Kidney glomerular epithelial cell (primary cell): ENCODE measurements around the gene ADARB2.

Experiments used
- DNase-seq: peaks from one replicate; lab custom pipeline; 2025; lab: John Stamatoyannopoulos, UW

ADARB2 gene

DNA sequence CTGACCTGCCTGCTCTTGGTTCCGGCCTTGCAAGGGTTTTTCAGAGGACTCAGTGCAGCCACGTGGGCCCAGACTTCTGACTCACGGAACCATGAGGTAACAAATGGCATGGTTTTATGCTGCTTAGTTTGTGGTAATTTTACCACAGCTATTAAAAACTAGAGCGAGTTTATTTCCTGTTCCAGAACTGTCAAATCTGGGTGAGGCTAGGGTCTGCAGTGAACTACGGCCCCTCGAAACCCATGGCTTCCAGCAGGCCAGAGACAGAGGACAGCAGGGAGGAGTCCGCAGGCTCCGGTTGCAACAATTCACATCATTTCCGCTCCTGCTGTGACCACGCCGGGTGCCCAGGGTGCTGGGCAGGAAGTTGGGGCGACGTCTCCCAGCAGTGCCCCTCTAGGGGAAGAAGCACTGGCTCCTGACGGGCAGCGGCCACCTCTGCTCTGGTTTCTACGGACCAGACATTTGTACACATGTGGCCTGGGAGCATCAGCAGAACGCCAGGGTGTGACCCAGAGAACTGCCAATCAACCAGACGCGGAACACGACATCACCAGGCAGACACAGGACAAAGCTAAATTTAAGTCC, 74.8 kb downstream of the ADARB2 start:
- no peak for DNase-seq

DNA sequence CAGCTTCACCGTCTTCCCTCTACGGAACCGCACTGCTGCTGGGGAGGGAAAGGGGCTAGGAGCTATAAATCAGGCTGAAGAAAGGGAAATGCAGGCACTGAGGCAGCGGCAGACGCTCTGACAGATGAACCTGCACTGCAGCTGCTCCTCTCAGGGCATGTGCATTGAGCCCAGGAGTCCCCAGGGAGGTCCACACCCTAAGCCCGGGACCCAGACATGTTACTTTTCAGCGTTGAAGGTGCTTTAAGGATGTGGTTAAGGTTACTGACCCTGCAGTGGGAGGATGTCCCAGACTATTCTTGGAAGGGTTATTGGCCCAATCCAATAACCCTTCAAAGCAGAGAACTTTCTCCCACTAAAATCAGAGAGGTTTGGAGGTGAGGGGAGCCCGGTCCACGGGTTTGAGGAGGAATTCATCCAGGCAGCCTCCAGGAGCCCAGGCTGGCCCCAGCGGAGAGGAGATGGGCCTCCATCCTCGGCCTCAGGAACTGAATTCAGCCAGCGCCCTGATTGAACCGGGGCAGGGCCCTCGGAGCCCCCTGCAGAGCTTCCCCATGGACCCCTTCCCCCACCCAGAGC, 75.4 kb downstream of the ADARB2 start:
- DNase-seq, result no peak

DNA sequence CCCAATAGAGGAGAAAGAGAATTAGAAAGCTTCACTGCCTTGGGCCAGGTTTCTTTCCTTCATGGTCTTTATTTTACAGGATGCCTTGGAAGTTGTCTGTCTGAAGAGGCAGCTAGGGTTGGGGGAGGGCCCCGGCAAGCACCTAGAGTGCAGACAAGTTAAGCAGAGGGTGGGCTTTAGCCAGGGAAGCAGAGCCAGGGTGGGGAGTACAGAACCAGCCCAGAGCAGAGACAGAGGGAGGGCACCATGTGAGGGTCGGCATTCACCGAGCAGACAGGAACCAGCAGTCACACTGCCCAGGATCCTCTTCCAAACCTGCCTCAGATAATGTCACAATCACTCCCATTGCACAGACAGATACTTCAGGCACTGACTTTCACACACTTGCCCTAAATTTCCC, 75.9 kb downstream of the ADARB2 start:
- no peak for DNase-seq

DNA sequence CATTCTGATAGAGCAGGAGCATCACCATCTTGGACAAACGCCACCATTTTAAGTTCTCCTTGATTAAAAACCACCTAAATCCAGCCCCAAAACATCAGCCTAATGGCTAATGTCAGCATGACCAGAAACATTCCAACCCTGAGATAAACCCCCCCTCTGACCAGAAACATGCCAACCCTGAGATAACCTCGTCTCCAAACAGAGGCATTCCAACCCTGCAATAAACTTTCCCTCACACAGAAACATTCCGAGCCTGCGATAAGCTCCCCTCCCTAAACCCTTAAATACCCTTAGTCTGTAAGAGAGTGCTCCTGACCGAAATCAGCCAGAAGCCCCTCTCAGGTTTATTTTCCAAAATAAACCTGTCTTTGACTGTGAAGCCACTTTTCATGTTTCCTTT, 76.5 kb downstream of the ADARB2 start:
- DNase-seq, result no peak

DNA sequence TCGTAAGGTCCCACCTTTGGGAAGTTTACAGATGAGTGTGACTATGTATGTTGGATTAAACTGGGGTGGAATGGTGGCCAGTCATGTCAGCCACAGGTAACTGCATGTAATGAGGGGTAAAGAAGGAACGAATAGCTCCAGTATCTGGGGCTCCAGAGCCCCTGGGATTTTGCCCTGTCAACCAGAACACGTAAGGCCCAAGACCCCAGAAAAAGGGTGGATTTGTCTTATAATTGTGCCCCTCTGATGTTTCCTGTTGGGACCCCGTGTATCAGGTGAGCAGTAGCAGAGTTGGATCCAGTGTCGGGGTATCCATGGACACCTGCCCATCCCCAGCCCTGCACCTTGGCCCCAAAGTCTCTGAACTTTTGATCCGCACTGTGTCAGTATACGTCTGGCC, 76.9 kb downstream of the ADARB2 start:
- no peak for DNase-seq

DNA sequence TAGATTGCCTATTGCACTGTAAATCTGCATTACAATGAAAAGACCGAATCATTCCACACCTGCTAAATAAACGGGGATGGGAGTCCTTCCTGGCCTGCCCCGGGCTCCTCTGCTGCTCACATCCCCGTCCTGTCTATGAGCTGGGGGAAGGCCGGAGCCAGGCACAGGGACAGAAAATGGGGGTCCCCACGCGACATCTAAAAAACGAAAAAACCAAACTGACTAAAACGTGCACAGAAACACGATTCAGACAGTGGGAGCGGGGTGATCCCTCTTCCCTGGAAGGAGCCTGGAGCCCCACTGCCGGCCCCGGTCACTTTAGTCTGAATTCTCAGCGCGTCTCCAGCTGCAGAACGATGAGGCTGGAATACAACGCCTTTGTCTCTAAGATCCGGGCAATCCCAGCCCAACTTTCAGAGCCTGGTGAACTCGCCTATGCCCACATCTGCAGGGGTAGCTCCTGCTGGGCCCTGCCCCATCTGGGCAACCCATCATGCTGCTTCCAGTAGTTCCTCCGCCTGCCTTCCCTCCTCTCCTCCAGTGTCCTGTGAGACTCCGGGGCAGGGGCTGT, 78.0 kb downstream of the ADARB2 start:
- no peak for DNase-seq

DNA sequence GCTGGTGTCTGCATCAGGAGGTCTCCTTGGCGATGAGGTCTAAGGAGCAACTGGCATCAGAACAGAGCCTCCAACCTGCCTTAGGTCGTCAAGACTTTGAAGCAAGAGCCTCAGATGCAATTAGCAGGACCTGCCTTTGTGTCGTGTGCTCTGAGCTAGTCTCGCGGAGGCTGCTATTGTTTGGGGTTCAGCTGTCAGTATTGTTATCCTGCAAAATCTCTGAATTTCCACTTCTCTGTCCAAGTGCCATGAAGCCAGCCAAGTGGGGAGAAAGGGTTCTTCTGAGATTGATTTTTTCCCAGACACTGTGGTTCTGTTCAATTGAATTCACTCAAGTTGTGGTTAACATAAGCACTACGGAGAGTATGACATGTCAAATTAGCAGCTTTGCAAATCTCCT, 78.7 kb downstream of the ADARB2 start:
- DNase-seq, result no peak

DNA sequence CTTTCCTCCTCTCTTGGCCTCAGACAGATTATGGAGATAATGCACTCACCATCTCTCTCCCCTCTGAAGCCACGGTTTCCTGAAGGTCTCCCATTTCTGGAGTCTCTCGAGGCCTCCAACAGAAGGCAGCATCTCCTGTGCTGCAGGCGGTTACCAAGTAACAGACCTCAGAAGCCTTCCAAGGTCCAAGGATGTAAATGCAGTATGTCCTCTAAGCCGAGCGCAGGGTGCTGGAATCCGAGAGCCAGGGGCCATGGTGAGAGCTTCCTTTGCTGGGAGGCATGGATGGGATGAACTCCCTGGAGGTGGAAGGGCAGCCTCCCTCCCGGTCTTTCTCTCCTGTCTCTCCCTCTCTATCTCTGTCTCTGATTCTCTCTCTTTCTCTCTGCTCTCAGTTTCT, 79.8 kb downstream of the ADARB2 start:
- DNase-seq, result no peak

DNA sequence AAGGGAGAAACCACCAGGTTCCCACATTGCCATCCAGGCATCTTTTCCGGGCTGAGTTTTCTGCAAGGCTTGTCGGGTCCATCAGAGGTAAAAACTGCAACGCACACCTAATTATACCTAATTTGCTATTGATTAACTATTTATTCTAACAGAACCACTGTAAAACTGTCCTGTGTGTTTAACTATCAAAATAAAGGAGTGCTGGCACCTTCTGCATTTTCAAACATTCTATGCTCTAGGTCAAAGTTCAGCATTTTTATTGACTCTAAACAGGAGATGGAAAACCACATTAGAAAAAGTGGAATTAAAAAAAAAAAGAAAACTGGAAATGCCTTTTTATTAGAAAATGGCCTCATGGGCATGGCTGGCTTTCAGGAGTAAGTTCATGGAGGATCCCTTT, 82.0 kb downstream of the ADARB2 start:
- no peak for DNase-seq

DNA sequence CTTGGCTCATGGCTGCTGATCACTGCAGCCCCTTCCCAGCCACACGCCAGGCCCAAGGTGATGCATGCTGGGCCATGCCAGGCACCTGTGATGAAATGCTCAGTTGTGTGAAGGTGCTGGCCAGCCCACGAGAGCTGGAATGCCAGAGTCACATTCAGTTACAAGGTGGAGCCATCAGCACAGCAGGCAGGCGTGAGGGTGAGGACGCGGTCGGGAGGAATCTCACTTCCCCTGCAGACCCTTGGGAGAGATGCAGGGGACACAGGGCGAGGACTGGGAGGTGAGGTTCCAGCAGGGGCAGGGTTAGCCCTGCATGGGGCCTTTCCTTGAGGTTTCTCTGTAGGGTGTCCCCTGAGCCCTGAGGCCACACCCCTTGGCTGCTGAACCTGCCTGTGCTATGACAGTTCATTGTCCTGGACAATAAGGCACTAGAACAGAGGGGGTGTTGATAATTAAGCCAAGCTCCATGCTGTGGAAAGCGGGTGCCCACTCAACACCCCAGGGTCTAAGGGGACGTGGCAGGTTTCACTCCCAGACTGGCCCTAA, 82.4 kb downstream of the ADARB2 start:
- no peak for DNase-seq

DNA sequence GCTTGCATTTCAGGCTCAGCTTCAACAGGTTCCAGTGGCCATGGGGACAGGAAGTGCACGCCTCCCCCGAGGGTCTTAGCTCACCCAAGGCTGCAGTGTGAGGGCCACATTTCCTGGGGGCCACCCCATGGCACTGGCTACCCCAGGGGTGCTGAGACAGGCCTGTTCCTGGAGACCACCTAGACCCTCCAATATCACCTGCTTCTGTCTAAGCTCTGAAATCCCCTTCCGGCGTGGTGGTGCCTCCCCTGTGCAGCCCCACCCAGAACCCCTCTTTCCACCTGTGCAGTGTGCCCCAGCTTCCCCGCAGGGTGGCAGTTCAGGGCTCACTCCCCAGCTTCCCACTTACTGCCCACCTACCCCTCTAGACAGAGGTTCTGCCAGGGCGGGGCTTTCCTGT, 83.1 kb downstream of the ADARB2 start:
- DNase-seq, result no peak

DNA sequence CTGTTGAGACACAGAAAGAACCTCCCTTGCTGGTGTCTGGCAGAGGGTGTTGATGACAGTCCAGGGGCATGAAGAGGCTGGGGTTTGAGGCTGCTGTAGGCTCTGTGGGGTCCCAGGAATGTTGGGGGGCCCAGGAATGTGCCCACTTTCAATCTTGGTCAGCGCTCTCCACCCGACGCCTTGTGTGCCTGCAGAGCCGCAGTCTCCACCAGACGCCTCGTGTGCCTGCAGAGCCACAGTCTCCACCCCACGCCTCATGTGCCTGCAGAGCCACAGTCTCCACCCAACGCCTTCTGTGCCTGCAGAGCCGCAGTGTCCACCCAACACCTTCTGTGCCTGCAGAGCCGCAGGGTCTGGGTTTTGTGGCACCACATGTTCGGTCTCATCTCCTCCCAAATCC, 84.0 kb downstream of the ADARB2 start:
- DNase-seq, result no peak

DNA sequence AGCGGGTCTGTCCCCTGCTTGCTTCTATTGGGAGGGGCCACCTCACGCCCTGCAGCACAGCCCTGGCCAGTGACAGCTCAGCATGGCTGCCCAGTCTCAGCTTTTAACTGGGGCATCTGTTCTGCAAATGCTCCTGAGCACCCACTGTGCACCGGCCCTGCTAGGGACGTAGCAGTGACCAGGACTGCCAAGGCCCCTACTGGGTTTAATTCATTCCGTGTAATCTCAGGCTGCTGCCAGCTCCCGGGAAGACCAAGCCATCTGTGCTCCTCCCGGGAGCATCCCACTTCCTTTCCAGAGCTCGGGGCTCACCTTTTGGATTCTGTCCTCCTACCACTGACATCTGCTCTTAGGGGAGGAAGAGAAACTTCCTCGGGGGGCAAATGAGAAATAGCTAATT, 85.2 kb downstream of the ADARB2 start:
- DNase-seq, result no peak

DNA sequence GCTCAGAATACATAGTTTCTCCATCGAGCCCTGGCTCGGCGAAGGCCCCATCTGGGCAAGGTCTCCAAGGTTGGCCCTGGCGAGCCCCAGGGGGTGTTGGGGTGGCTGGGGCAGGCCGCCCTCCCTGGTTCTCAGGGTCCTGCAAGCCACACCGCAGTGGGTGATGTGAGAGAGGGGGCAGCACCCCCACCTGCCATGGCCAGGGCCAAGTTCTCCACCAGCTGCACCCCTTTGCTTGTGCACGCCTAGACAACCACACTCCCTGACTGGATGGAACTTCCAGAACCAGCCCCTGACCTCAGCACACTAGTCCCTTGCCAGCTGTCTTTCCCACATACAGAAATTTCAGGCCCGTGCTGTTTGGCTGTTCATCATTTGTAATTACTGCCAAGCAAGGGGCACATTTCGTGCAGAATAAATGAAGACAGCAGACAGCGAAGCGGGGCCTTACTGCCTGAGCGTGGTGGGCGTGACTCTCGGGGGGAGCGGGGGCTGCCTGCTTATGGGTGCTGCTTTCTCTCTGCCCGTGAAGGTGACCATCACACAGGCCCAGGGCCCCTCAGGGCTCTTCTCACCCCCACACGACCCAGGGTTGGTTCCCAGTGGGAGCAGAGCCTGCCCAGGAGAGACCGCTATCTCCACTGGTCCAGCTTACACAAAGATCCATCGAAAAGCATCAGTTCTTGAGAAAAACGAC, 85.9 kb downstream of the ADARB2 start:
- DNase-seq, result no peak

DNA sequence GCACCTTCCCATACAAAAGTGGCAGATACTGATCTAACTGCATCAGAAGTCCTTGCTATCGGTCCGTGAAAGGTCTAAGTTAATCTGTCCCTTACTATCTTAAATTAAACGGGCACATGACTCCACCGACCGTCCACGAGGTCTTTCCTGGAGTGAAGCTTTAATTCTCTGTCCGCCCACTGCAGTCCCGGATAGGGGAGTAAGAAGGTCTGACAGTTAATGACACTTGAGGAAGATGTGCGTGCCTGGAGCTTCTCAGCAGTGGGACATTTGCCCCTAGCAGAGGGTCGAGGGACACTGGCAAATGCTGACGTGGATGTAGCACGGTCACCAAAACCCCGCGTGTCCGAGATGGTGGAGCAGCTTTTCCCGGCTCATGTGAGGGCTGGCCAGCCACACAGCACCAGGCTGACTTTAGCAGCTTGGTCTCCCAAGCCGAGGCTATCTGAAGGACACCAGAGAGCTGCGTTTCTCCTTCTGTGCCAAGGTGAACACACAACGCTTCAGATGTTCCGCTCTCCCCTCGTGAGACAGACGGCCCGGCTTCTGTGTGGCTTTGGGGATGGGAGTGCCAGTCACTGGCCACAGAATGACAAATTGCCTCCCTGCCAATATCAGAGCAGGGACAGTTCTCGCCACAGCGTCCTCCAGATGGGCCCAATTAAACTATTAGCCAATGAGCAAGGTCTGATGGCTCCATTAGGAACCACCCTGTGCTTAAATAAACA, 86.6 kb downstream of the ADARB2 start:
- no peak for DNase-seq

DNA sequence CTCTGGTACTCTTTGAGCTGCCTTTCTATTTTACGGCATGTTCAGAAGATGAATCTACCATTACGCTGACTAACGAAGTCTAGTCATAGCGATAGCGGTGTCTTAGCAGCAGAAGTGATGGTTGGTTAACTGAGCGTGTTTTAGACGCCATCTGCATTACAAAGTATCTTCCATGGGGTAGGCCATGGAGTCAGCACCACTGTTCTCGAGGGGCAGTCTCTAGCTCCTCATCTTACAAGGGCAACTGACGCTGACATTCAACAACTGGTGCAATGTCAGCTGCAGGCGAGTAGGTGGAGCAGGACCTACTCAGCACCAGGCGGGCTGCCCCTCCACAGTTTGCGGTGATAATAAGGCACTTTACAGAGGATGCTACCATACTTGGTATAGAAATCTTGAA, 88.7 kb downstream of the ADARB2 start:
- DNase-seq, result no peak

DNA sequence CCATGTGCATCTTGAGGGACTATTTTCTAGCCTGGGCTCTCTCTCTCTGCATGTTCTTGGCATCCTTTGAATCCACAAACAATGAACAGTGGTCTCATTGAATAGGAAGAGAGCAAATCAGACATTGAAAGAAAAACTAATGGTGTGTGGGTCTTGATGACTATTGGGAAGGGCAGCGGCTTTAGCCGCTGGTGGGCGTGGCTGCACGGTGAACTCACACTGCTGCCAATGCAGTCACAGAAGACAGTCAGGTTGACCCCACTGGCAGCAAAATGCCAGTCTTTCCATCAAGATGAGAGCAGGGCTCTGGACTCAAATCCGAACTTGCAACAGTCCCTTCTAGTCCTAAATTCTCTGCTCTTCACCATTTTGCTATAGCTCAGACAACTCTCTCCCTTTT, 91.0 kb downstream of the ADARB2 start:
- no peak for DNase-seq

DNA sequence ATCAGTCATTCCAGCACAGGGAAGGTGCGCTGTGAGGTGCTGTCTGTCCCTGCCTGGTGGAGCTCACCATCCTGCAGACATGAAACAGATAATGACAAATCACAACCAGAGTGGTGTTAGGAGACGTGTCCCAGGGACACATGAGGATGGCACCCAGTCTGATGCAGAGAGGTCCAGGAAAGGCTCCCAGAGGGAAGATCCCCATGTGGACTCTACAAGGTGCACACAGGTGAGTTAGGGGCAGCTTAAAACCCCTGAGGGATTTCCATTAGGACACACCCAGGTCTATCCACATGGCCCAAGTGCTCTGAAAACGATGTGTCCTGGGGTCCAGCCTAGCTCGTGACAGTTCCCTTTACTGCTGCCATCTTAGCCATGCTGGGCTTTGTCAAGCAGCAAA, 91.4 kb downstream of the ADARB2 start:
- DNase-seq, result no peak

DNA sequence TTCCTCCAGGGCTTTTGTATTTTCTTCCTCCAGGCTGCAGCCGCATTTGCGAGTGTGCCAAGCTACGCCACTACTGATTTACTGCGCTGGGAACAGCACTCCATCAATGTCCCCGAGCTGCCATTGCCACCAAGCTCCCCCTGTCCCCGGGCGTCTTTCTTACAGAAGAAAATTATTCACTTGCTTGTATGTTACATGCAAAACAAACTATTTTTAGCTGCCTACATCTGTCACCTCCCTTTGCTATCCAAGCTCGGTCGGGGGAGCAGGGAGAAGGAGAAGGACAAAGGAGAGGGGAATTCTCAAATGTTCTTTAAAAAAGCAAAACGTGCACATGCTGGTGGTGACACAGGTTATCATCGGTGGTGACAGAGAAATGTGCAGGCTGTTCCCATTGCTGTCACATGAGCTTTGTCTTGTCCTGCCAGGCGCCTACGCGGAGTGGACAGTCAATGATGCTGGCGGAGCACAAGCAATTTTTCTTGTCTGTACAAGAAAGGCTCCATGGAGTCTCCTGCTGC, 93.1 kb downstream of the ADARB2 start:
- no peak for DNase-seq

DNA sequence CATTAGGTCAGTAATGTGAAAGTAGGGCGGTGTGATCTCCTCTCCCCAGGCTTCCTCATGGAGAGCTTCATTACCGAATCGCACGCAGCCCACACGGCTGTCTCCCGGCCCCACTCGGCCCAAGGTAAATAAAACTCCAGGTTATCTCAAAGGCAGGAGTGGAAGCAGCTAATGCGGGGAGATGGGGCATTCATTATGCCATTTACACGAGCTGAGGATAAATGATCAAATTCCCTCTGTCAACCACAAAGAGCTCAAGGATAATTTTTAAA, 93.5 kb downstream of the ADARB2 start:
- DNase-seq, result no peak

DNA sequence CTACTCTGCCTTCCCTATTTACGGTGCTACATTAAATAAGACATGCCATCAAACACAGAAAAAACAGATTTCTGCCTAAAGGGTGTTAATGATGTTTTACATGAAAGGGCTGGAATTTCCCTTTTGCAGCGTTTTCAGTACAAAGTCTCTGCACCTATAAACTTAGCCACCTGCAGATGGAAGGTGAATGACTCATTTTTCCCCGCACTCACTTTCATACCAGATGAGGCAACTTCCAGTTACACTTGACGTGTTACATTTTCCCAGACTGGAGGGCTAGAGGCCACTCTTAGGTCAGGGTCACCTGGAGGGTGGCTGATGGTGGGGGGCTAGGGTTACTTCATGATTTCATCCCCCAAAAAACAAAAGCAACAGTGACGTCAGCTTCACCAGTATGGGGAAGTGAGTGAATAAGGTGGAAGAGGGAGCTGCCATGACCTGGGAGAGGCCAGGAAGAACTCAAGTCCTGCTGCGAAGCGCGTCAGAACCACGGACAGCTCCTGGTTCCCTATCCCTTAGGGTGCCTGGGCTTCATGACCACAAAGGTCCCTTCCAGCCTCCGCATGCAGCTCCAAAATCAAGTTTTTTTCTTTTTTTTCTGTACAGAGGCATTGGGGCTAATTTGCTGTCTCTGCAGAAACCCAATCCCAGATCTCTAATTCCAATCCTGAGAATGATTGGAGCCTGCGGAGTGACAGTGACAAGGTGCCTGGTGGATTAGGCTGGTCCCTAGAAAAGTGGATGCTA, 94.0 kb downstream of the ADARB2 start:
- no peak for DNase-seq

DNA sequence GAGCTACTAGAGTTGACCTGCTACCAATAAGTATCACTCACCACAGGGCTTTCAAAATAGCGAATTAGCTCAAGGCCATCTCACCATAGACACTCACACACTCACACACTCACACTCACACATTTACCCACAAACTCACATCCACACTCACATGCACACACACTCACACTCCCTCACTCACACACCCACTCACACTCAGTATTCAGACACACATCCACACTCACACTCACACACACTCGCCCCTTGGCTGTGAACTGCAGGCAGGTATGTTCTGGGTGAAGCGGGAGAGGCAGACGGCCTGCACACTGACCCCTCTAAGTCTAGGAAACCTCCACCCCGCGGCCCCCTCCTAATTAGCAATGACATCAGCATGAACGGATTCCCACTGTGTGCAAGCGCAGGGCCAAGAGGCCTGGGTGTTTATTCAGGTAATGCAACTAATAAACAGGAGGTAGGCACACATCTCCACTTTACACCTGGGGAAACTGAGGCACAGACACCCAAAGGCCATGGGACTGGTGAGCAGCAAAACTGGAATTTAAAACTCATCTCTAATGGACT, 94.6 kb downstream of the ADARB2 start:
- DNase-seq, result no peak
